ENCODE results near the gene TTLL11.

TTLL11 gene

GRCh38 chr9:121816449-121816817, 276.7 kb downstream of the TTLL11 start:
- Mint-ChIP-seq H3K4me1 (no peaks in the 10 kb centered on the region), H3K9me3 (no peaks in the 10 kb centered on the region), H3K27ac (no peak overlapping the region), H3K27me3 (no peaks in the 10 kb centered on the region), H3K36me3 (no peaks in the 10 kb centered on the region), H3K4me3 (no peak overlapping the region)

DNA sequence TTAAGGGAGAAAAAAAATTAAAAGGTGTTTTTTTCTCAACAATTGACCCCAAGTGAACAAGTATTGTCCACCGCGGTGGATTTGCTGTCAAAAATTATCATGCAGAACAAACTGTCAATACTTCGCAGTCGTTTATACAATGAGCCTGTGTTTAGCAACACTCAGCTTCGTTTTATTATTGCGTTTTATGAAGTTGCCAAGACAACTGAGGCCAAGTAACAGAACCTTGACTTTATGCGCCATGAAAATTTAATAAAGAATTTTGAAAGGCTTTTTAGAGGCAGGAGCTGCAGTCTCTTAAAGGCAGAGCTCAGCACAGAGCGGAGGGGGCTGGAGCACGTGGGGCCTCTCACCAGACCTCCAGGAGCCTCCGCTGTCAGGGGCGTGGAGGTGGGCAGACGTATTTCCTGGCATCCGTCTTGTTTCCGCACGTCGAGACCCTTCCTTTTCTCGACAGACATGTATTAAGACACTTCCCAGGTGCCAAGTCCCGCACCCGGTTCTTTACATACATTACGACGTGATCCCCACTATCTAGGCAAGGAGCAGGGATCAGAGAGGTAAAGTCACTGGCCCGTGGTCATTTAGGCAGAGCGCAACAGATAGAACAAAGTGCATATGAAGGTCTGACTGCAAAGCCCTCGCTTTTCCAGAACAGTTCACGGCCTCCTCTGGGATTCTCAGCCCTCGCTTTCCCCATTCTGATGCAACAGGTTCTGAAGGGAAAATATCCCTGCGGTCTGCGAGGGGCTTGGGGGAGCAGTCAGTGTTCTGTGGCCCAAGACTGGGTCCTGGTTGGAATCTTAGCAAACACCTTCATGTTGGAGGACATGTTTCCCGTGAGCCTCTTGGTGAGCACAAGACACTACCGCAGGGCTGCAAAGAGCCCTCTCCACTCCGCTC, 277.3 kb downstream of the TTLL11 start:
- Mint-ChIP-seq H3K27me3 (no peaks in the 10 kb centered on the region), H3K36me3 (no peaks in the 10 kb centered on the region), H3K4me1 (no peaks in the 10 kb centered on the region), H3K27ac (no peak overlapping the region), H3K9me3 (no peaks in the 10 kb centered on the region), H3K4me3 (no peak overlapping the region)

- Mint-ChIP-seq H3K4me3 (no peak overlapping the region), H3K9me3 (no peaks in the 10 kb centered on the region), H3K4me1 (no peaks in the 10 kb centered on the region), H3K36me3 (no peaks in the 10 kb centered on the region), H3K27ac (no peak overlapping the region), H3K27me3 (no peaks in the 10 kb centered on the region)
These were observed 278.0 kb downstream of the TTLL11 start for GRCh38 chr9:121815084-121815483.

- Mint-ChIP-seq H3K9me3 (no peaks in the 10 kb centered on the region), H3K4me3 (no peak overlapping the region), H3K27ac (no peak overlapping the region), H3K4me1 (no peaks in the 10 kb centered on the region), H3K27me3 (no peaks in the 10 kb centered on the region), H3K36me3 (no peaks in the 10 kb centered on the region)
These were observed 278.5 kb downstream of the TTLL11 start for GRCh38 chr9:121814594-121814993.

DNA sequence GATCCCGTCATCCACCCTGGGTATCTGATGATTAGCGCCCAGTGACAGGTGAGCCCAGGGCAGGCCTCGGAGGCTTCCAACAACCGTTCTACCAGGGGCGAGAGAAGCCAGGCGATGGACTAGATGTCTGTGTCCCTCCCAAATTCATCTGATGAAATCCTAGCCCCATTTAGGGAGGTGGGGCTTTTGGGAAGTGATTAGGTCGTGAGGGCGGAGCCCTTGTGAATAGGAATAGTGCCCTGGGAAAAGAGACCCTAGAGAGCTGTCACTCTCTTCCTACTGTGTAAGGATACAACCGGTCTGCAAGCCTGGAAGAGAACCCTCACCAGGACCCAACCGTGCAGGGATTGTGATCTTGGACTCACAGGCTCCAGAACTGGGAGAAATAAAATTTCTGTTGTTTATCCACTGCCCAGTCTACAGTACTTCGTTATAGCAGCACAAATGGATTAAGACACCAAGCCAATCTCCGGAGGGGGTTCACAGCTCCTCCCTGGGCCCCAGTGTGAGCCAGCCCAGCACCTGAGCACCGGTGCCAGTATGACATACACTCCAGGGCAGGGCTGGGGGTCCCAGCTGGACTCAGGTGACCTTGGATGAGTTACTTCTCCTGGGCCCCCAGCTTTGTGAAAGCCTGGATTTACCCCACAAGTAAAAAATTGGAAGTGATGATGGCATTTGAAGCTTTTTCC, 279.4 kb downstream of the TTLL11 start:
- H3K4me3 Mint-ChIP-seq = no peak overlapping the region

GRCh38 chr9:121812159-121812735, 280.9 kb downstream of the TTLL11 start:
- Mint-ChIP-seq H3K36me3 (no peaks in the 10 kb centered on the region), H3K9me3 (no peaks in the 10 kb centered on the region), H3K27ac (no peak overlapping the region), H3K4me1 (no peaks in the 10 kb centered on the region), H3K4me3 (no peak overlapping the region), H3K27me3 (no peaks in the 10 kb centered on the region)

More for the DNA sequence above, 279.4 kb downstream of the TTLL11 start:
- no peaks in the 10 kb centered on the region for H3K36me3 Mint-ChIP-seq
- no peak overlapping the region for H3K27ac Mint-ChIP-seq
- H3K9me3 Mint-ChIP-seq = no peaks in the 10 kb centered on the region
- no peaks in the 10 kb centered on the region for H3K27me3 Mint-ChIP-seq
- no peaks in the 10 kb centered on the region for H3K4me1 Mint-ChIP-seq

- no peak overlapping the region for H3K27ac Mint-ChIP-seq
These were observed 281.4 kb downstream of the TTLL11 start for GRCh38 chr9:121811751-121812150.

DNA sequence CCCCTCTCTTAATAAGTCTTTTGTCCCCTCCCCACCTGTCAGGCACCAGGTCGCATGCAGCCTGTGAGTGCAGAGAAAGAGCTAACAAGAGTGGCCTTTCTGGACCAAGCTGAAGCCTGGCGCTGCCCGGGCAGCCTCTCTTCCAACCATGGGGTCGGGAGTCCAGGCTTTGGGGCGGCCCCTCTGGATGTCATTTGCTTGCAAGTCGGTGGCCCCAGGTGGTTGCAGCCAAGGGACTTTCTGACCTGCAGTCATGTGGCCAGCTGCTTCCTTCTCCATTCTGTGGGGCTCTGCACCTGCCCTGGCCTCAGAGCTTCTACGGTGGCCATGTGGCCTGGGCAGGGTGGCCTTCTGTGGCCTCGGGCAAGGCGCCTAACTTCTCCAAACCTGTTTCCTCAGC, 282.0 kb downstream of the TTLL11 start:
- Mint-ChIP-seq H3K4me1 (no peaks in the 10 kb centered on the region), H3K36me3 (no peaks in the 10 kb centered on the region), H3K4me3 (no peak overlapping the region), H3K27ac (no peak overlapping the region), H3K9me3 (no peaks in the 10 kb centered on the region), H3K27me3 (no peaks in the 10 kb centered on the region)

More at GRCh38 chr9:121811751-121812150, 281.4 kb downstream of the TTLL11 start:
- H3K4me1 Mint-ChIP-seq = no peaks in the 10 kb centered on the region
- no peak overlapping the region for H3K4me3 Mint-ChIP-seq
- H3K9me3 Mint-ChIP-seq = no peaks in the 10 kb centered on the region
- H3K36me3 Mint-ChIP-seq = no peaks in the 10 kb centered on the region
- no peaks in the 10 kb centered on the region for H3K27me3 Mint-ChIP-seq

DNA sequence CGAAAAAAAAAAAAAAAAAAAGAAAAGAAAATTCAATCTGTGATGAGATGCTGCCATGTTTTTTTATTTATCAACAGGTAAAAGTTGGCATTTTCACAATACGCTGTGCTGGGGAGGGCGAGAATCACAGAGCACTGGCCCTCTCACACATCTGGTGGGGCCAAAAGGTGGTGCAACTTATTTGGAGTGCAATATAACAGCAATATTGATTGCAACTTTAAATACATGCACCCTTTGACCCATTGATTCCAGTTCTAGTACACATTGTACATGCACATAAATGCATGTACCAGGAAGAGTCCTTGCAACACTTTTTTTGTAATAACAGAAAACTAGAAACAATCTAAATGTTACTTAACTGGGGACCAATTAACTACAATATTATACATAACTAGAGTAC, 282.6 kb downstream of the TTLL11 start:
- Mint-ChIP-seq H3K4me3 (no peak overlapping the region), H3K9me3 (no peaks in the 10 kb centered on the region), H3K27me3 (no peaks in the 10 kb centered on the region), H3K27ac (no peak overlapping the region), H3K4me1 (no peaks in the 10 kb centered on the region), H3K36me3 (no peaks in the 10 kb centered on the region)

DNA sequence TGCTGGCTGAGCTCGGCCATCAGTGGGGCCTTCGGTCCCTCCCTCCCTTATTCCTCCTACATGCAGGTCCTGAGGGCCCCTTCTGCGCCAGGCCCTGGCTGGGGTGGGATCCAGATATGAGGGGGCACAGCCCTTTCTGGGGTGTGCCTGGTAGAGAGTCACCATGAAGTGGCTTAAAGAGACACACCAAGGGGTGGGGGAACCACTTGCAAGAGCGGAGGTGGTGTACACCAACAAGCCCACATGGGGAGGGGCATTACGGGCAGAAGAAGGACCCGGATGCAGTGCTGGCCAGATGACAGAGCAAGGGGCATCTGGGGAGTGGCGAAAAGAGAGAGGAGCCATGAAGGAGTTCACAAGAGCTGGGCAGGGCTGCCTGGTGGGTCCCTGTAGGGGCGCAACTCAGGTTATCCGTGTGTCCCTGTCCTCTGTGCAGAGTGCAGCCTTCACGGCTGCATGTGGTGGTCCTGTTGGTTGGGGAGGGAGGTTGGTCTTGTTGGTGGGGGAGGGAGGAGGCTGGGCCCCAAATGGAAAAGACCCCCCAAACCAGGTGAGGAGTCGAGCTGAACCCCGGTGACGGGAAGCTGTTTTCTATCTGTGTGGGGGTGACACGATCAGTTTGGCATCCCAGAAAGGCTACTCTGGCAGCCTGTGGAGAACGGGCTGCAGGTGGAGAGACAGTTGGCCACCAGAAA, 283.6 kb downstream of the TTLL11 start:
- H3K9me3 Mint-ChIP-seq = peaks cover 6% of the 10 kb centered on the region
- no peaks in the 10 kb centered on the region for H3K4me1 Mint-ChIP-seq
- H3K36me3 Mint-ChIP-seq = peaks cover 2% of the 10 kb centered on the region
- H3K27me3 Mint-ChIP-seq = no peaks in the 10 kb centered on the region
- H3K27ac Mint-ChIP-seq = no peak overlapping the region
- H3K4me3 Mint-ChIP-seq = no peak overlapping the region

DNA sequence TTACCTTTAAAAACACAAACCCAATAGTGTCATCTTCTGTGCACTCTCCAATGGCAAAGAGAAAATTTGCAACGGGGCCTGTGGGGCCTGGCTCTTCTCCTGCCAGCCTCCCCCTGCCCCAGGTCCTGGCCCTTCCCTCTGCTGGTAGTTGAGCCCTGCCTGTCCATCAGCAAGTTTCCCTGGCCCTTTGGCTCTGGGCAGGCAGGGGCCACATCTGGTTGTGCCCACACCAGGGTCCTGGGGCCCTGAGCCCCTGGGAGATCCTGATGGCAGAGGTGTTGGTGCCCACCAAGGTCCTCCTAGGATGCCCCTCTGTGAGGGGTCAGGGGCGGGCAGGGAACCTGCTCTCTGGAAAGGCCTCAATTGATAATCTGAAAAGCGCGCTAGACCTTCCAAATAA, 284.3 kb downstream of the TTLL11 start:
- no peak overlapping the region for H3K4me3 Mint-ChIP-seq
- peaks cover 12% of the 10 kb centered on the region for H3K9me3 Mint-ChIP-seq
- H3K27me3 Mint-ChIP-seq = peaks cover 2% of the 10 kb centered on the region
- no peaks in the 10 kb centered on the region for H3K4me1 Mint-ChIP-seq
- peaks cover 2% of the 10 kb centered on the region for H3K36me3 Mint-ChIP-seq
- H3K27ac Mint-ChIP-seq = no peak overlapping the region

DNA sequence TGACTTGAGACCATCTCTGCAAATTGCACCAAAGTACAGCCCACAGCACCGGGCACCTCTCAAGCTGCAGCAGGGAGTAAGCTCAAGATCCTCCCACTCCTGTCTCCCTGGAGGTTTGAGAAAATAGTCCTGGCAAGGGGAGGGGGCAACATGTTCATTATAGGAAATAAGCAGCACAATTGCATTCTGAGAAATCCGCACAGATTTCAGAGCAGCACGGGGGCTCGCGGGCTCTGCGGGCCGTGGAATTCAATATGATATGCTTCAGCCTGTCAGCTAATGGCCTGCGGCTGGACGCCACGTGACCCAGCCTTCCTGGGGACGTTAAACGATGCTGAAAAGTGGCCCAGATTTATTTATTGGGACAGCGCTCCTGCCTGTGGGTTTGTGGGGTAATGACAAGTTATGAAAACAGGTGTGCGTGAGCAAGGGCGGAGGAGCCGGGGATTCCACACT, 285.3 kb downstream of the TTLL11 start:
- Mint-ChIP-seq H3K4me3 (no peak overlapping the region), H3K36me3 (peaks cover 2% of the 10 kb centered on the region), H3K27me3 (peaks cover 2% of the 10 kb centered on the region), H3K4me1 (no peaks in the 10 kb centered on the region), H3K27ac (no peak overlapping the region), H3K9me3 (peaks cover 12% of the 10 kb centered on the region)

DNA sequence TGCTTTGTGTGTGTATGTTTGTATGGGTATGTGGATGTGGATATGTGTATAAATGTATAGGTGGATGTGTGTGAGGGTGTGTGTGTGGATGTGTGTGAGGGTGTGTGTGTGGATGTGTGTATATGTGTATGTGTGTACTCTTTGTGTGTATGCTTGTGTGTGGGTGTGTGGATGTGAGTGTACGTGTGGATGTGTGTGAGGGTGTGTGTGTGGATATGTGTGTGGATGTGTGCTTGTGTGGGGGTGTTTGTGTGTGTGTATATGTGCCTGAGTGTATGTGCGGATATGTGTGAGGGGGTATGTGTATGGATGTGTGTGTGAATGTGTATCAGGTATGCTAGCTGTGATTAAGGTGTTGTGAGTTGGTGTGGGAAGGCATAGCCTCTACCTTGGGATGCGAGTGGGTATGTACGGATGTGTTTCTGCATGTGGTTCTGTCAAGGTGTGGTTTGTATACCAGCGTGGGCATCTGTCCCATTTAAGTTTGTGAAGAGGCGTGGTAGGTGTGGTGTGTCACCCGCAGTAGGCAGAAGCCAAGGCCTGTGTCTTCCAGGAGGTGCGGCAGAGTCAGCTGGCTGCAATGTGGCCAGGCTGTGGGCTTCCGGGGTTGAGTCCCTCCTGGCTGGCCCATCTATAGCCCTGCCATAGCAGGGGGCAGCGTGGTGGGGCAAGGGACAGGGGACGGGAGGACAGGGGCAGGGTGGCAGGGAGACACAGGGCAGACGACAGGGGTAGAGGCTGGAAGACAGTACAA, 285.9 kb downstream of the TTLL11 start:
- no peak overlapping the region for H3K27ac Mint-ChIP-seq
- peaks cover 2% of the 10 kb centered on the region for H3K27me3 Mint-ChIP-seq
- H3K4me3 Mint-ChIP-seq = no peak overlapping the region
- no peaks in the 10 kb centered on the region for H3K4me1 Mint-ChIP-seq
- H3K9me3 Mint-ChIP-seq = peaks cover 12% of the 10 kb centered on the region
- peaks cover 2% of the 10 kb centered on the region for H3K36me3 Mint-ChIP-seq

DNA sequence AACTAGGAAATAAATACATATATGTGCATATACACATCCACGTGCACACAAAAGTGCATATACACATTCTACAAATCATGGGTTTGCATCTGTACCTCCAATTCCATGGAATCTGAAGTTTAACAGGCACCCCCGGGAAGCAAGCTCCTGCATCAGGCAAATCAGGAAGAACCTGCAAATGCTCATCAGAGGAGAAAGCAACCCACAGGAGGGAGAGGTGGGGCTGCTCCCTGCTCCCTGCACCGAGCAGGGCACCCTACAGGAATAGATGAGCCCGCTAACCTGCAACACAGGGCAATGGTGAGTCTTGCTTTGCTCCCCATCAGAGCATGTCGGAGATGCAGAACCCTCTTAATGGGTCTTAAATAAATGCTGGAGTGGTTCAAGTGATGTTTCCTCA, 290.4 kb downstream of the TTLL11 start:
- no peak overlapping the region for H3K4me3 Mint-ChIP-seq
- no peaks in the 10 kb centered on the region for H3K4me1 Mint-ChIP-seq
- H3K27ac Mint-ChIP-seq = no peak overlapping the region
- peaks cover 2% of the 10 kb centered on the region for H3K36me3 Mint-ChIP-seq
- H3K27me3 Mint-ChIP-seq = peaks cover 4% of the 10 kb centered on the region
- peaks cover 12% of the 10 kb centered on the region for H3K9me3 Mint-ChIP-seq

DNA sequence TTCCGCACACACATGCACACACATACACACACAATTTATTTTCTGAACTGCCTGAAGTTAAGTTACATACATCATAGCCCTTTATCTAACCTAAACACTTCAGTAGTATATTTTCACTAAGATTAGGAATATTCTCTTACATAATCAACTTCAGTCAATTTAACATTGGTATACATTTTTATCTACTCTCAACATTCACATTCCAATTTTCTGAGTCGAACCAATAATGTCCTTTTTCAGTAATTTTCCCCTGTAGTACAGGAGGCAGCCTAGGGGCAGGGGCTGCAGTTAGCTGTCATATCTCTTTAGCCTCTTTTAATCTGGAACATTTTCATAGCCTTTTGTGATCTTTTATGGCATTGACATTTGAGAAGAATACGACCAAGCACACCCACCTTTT, 291.5 kb downstream of the TTLL11 start:
- Mint-ChIP-seq H3K27ac (no peak overlapping the region), H3K36me3 (peaks cover 2% of the 10 kb centered on the region), H3K9me3 (peaks cover 12% of the 10 kb centered on the region), H3K4me1 (no peaks in the 10 kb centered on the region), H3K4me3 (no peak overlapping the region), H3K27me3 (peaks cover 7% of the 10 kb centered on the region)

All from activated naive CD4-positive, alpha-beta T cell treated with anti-CD3 and anti-CD28 coated beads, Interleukin-2, amount 50 U/mL, for 24 hours (primary cell).